Measurements from ENCODE around the gene NOVA2. TPM values are rescaled to one million over a fixed set of nuclear protein-coding genes. Genes with fewer than 3 reads are reported as not detected.
A peak's percentile ranks its signal among the peaks of the same experiment; 100 is the strongest.

NOVA2 gene
- total RNA-seq, 4 donors from 2014 or later = 1.2 to 4.6 (median 2.7) TPM

GRCh38 chr19:45959517-45960025 lies 14.1 kb downstream of the NOVA2 start:
- Histone ChIP-seq H3K4me1 (peaks cover 0 to 26% (median 16%) of the 10 kb centered on the region in 4 donors), H3K9me3 (no peaks in the 10 kb centered on the region), H3K27ac (replicated peaks in 1 of 4) (peak overlapping the region in 1 of 4 donors; percentile 26), H3K4me3 (no peak overlapping the region), H3K27me3 (peaks cover 0 to 64% (median 5%) of the 10 kb centered on the region in 4 donors), H3K36me3 (peaks cover 0 to 4% (median 0%) of the 10 kb centered on the region in 4 donors)
- intact Hi-C loops (cut with DNase I) = no loop called here
- 74% methylated on average over 8 of the region's 8 CpGs for WGBS
- no peak for DNase-seq (ENCODE audit: extremely low spot score)
- TF ChIP-seq POLR2A (IDR thresholded peaks at IDR 0.05; ENCODE audit: low read depth) (no peak), CTCF (IDR thresholded peaks at IDR 0.05) (no peak), POLR2AphosphoS5 (IDR thresholded peaks at IDR 0.05) (no peak), EP300 (IDR thresholded peaks at IDR 0.05) (no peak)

DNA sequence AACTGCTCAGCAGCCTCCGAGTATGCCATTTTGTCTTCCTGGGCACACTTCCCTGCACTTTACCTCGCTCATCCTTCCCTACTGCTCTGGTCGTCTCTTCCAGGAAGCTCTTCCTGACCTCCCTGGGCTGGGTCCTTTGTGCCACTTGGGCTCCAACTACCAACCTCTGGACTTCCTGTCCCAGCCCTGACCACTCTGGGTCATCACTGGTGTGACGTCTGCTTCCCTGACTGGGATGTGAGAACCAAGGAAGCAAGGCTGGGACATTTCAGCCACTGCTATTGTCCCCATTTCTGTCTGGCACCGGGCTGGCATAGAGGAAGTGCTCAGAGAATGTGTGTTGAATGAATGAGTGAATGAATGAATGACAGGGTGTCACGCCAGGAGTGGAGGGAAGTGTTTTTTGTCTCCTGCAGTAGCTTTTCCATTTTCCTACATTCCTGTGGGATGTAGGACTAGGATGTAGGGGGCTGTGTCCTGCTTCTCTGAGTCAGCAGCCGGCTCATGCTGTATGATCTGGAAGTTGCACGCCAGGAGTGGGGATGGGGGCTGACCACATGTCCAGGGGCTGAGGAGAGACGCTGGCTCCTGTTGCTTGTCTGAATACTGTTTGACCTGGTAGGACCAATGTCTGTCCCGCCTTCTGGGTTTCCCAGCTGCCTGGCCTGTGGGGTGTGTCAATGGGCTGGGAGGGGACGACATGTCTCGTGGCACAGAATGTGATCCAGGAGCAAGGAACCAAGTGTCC lies 14.7 kb downstream of the NOVA2 start:
- peak overlapping the region in 2 of 4 donors; percentile 2 to 26 for H3K27ac ChIP-seq (replicated peaks in 1 of 4)
- H3K27me3 ChIP-seq = peaks cover 0 to 69% (median 5%) of the 10 kb centered on the region in 4 donors
- WGBS = 65% methylated on average over 12 of the region's 12 CpGs
- intact Hi-C loops (cut with DNase I) = no loop called here
- no peak for TF ChIP-seq CTCF (IDR thresholded peaks at IDR 0.05)
- TF ChIP-seq POLR2A (IDR thresholded peaks at IDR 0.05; ENCODE audit: low read depth) = no peak
- no peak for TF ChIP-seq EP300 (IDR thresholded peaks at IDR 0.05)
- TF ChIP-seq POLR2AphosphoS5 (IDR thresholded peaks at IDR 0.05) = no peak
- no peak overlapping the region for H3K4me3 ChIP-seq
- peaks cover 0 to 27% (median 21%) of the 10 kb centered on the region in 4 donors for H3K4me1 ChIP-seq
- no peak for DNase-seq (ENCODE audit: extremely low spot score)
- peaks cover 0 to 4% (median 0%) of the 10 kb centered on the region in 4 donors for H3K36me3 ChIP-seq
- no peaks in the 10 kb centered on the region for H3K9me3 ChIP-seq

DNA sequence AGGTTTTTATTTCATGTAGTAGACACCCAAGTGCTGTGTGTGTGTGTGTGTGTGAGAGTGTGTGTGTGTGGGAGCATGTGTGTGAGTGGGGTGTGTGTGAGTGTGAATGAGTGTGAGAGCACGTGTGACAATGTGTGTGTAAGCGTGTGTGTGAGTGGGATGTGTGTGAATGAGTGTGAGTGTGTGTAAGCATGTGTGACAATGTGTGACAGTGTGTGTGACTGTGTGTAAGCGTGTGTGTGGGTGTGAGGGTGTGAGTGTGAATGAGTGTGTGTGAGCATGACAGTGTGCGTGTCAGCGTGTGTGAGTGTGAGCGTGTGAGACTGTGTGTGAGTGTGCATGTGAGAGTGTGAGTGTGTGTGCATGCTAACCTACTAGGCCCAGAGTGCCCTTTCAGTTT lies 15.3 kb downstream of the NOVA2 start:
- no peak for DNase-seq (ENCODE audit: extremely low spot score)
- Histone ChIP-seq H3K36me3 (peaks cover 0 to 4% (median 0%) of the 10 kb centered on the region in 4 donors), H3K4me1 (peaks cover 2 to 32% (median 24%) of the 10 kb centered on the region in 4 donors), H3K27me3 (peaks cover 0 to 76% (median 5%) of the 10 kb centered on the region in 4 donors), H3K9me3 (no peaks in the 10 kb centered on the region), H3K4me3 (no peak overlapping the region), H3K27ac (replicated peaks in 1 of 4) (peak overlapping the region in 1 of 4 donors; percentile 2)
- intact Hi-C loops (cut with DNase I) = no loop called here
- 82% methylated on average over 6 of the region's 6 CpGs for WGBS
- TF ChIP-seq EP300 (IDR thresholded peaks at IDR 0.05) (no peak), POLR2AphosphoS5 (IDR thresholded peaks at IDR 0.05) (no peak), POLR2A (IDR thresholded peaks at IDR 0.05; ENCODE audit: low read depth) (no peak), CTCF (IDR thresholded peaks at IDR 0.05) (no peak)

DNA sequence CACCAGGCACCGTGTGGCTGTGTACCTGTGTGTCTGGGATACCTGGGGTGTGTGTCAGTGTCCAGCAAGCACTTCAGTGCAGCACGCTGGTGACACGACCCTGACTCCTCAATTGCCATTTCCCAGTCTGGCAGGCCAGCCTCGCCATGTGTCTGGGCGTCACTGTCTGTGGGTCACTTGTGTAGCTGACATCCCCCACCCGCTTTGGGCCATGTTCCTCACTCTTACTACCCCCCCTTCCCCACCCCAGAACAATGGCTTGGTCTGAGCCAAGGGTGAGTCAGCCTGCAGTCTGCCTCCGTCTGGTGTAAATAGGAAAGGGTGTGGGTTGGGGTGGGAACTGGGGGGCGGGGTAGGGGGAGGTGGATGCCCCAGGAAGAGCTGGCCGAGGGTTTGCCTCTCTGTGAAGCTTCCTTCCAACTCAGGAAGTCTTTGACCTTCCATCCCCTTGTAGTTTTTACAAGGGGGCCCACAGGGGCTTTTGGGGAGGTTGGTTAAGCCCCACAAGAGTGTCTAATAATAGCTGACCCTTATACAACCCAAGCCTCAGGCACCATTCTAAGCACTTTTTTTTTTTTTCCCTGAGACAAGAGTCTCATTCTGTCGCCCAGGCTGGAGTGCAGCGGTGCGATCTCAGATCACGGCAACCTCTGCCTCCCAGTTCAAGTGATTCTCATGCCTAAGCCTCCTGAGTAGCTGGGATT lies 17.6 kb downstream of the NOVA2 start:
- Histone ChIP-seq H3K27me3 (peaks cover 0 to 83% (median 8%) of the 10 kb centered on the region in 4 donors), H3K9me3 (no peaks in the 10 kb centered on the region), H3K36me3 (peaks cover 0 to 15% (median 0%) of the 10 kb centered on the region in 4 donors), H3K27ac (replicated peaks in 1 of 4) (peak overlapping the region in 1 of 4 donors; percentile 26), H3K4me3 (no peak overlapping the region), H3K4me1 (peaks cover 13 to 39% (median 32%) of the 10 kb centered on the region in 4 donors)
- DNase-seq (ENCODE audit: extremely low spot score) = no peak
- intact Hi-C loops (cut with DNase I) = no loop called here
- TF ChIP-seq EP300 (IDR thresholded peaks at IDR 0.05) = no peak
- TF ChIP-seq POLR2A (IDR thresholded peaks at IDR 0.05; ENCODE audit: low read depth) = no peak
- TF ChIP-seq POLR2AphosphoS5 (IDR thresholded peaks at IDR 0.05) = no peak
- TF ChIP-seq CTCF (IDR thresholded peaks at IDR 0.05) = no peak
- 50% methylated on average over 13 of the region's 13 CpGs for WGBS

Data from esophagus muscularis mucosa (tissue), 4 donors.